ENCODE measurements around the gene ARHGAP23.

The ARHGAP23 gene

DNA sequence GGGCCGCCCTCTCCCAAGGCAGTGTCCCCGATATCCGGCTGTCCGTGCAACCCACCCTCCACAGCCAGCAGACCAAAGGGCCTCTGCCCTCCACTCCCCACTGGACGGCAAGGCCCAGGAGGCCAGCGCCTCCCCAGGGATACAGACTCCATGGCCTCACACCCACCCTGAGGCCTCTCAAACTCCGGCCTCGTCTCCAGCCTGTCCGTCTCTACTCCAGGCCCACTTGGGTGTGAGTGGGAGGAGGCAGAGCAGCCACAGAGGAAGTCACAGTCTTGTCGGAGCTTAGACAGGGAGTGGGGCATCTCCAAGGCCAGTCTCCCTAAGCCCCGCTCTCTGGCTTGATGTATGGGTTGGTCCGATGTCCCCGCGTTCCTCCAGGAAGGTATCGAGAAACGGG is 104.2 kb downstream of the ARHGAP23 start:
- DNase-seq, result no peak

DNA sequence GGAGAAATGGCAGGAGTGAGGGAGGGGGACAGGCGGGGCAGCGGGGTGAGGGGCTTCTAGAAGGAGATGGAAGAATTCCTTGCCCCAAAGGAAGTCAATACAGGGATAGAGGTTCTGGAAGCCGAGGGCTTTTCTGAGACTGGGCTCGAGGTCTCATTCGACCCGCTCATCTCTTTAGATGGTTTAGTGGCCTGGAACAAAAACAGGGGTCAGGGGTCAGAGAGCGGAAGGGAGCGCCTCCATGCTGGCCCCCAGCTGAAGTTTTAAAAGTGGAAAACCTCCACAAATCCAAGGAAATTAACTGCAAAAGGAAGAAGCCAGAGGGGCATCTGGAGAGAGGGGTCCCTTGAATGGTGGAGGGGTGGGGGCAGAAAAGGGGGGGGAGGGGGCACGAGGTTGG is 105.0 kb downstream of the ARHGAP23 start:
- DNase-seq, result no peak

DNA sequence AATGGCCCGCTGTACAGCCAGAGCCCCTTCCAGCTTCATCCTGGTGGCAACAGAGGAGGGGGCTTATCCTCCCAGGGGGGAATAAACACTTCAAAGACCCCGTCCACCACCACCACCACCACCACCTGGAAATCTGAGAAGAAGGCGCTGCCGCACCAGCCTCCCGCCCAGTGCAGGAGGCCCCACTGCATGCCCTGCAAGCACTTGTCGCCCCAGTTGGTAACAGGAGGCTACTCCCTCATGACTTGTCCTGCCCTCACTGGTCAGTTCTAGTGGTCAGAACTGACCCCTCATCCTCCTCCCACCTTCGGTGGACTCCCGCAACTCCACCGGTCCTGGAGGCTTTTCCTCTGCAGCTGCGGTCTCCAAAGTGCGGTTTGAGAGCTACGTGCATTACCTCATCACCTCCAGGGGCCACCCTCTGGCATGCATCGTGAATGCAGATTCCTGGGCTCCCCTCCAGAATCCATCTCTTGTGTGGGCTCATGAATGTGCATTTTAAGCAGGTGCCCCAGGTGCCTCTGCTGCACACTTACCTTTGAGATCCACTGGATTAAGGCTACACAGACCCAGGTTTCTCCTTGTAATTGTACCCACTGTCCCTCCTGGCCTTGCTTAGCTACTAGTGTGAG is 105.7 kb downstream of the ARHGAP23 start:
- no peak for DNase-seq

DNA sequence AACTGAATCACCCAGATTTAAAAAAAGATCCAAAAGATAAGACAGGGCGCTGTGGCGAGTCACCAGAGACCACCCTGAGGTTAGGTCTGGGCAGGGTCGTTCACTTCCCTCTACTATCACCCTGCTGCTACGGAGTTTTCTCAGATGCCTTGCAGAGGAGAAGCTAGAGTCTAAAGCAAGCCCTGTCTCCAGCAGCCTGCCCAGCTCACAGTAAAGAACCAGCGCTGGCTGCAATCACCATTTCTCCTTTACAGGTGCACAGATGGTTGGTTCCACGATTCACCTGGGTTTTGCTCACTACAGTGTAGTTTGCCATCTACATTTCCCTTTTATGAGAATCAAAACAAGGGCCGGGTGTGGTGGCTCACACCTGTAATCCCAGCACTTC is 106.2 kb downstream of the ARHGAP23 start:
- no peak for DNase-seq

DNA sequence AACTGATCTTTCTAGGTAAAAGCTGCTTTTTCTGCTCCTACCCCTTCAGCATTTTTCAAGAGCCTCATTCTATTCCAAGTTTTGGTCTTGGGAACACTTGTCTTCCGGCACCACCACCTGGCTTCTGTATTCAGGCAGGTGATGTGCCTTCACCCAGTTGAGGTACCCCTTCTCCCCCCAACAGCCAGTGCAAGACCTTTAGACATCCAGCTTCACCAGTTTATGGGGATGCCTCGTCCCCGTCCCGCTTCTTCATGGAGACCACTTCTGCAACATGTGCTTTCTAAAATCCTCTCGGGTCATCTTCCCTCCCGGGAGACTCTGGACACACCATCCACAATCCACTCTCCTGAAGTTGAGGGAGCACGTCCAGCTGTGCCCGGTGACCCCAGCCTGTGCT is 107.6 kb downstream of the ARHGAP23 start:
- no peak for DNase-seq

DNA sequence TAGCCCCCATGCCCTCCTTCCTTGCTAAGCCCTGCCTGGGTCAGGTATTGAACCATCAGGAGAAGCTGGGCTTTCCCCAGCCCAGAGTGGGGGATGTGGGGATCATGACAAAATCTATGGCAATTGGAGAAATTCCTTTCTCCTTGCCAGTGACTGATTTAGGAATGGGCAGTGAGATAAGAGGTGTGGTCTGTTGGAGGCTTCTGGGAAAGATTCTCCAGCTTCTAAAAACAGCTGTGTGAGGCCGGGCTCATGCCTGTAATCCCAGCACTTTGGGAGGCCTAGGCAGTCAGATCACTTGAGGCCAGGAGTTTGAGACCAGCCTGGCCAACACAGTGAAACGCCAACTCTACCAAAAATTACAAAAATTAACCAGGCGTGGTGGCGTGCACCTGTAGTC is 108.4 kb downstream of the ARHGAP23 start:
- no peak for DNase-seq

DNA sequence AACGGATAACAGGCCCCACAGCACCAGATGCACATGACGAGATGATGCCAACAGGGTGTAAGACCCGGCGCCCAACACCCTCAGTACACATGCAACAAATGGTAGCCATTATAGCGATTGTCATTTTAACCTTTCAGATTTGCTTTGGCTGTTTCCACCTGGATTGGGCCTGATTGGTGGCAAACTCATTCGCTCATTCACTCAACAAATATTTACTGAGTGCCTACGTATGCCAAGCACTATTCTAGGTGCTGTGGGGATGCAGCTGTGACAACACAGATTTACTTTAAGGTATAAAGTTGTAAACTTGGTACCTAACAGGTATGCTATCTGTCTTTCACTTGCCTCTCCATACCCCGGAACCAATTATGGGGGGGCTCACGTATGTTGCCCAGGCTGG is 110.6 kb downstream of the ARHGAP23 start:
- no peak for DNase-seq

DNA sequence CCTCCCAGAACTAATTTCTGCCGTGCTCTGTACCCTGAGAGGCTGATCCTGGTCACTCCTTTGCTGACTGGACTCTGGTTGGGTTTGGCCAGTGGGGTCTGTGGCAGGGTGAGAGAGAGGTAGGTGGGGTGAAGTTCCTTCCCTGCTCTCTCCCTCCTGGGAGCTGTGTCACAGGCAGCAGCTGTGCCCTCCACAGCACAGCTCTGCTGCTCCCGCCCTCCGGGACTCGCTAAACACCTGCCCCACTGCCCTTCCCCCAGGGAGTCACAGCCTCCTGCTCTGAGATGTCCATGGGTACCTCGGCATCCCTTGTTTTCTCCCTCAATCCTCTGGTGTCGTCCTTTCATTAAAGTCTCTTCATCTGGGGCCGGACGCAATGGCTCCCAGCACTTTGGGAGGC is 111.1 kb downstream of the ARHGAP23 start:
- DNase-seq, result no peak

DNA sequence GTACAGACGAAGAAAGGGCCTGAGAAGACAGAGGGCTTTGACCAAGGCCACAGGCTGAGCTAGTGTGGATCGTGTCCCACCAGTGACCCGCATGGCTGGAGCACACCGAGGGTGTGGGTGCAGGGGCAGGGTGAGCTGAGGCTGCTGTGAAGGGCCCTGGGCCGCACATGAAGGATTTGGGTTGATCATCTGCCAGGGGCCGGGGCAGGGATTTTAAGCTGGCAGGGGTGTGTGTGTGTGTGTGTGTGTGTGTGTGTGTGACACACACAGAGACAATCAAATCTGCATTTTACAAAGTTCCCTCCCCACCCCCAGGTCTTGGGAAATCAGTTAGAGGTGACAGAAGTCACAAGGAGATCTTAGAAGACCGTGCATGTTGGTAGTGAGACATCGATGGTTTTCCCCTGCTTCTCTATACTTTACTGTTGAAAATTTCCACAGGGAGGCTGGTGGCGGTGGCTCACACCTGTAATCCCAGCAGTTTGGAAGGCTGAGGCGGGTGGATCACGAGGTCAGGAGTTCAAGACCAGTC is 112.3 kb downstream of the ARHGAP23 start:
- DNase-seq, result no peak

DNA sequence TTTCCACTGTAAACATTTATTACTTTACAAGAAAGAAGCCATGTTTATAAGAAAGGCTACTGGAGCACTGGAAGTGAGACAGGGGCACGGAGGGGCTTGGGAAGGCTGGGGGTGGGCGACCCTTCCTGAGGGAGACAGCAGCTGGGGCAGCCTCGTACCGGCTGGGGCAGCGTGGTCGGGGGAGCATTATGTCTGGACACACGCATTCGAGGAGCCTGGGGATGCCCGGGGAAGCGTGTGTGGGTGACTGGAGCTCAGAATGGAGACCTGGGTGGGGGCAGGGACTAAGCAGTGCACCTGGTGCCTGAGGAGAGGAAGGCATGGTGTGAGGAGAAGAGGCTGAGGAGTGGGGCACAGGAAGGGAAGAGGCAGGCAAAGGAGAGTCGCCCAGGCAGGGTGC is 113.0 kb downstream of the ARHGAP23 start:
- no peak for DNase-seq

DNA sequence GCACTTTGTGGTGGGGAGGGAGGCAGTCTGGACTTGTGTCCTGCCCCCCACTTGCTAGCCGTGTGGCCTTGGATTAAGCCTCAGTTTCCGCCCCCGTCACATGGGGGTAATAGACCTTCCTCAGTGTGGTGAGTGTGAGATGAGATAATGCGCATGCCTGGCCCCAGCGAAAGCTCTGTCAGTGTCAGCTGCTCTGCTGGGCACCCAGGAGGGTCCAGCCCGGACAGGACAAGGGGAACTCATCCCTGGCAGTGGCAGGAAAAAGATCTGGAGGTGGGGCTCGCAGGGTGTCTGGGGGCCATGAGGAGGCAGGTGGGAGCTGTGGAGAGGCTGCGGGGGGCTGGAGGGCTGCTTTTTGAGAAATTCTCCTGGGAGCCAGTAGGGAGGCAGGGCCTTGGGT is 114.0 kb downstream of the ARHGAP23 start:
- DNase-seq, result no peak

DNA sequence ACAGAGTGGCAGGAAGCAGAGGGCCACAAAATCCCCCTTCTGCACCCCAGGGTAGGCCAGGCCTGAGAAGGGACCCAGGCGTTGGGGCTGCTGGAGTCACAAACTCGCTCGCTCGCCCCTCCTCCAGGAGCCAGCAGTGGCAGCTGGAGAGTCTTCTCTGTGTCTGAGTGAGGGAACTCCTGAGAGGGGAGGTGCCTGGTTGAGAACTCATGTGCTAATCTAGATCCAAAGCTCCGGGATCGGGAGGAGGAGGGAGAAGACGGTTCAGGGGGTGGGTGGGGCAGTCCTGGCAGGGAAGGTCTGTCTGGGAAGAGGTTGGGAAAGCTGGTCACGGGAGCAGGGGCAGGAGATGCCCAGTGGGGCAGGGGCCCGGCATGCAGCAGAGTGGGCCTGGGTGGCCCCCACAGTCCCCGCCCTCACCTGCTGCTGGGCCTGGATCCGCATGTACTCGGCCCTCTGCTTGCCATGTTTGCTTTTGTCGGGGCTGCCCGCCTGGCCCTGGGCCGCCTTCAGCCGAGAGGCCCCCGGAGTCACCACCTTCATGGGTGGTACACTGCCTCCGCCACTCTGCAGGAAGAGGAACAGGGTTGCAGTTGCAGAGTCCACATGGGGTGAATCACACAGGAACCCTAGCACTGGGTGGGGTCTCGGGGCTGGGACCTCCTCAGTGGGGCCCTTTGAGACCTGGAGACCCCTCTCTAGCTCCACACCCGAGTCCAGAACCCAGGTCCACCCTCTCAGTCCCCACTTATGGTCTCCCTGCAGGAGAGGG is 115.3 kb downstream of the ARHGAP23 start:
- no peak for DNase-seq

DNA sequence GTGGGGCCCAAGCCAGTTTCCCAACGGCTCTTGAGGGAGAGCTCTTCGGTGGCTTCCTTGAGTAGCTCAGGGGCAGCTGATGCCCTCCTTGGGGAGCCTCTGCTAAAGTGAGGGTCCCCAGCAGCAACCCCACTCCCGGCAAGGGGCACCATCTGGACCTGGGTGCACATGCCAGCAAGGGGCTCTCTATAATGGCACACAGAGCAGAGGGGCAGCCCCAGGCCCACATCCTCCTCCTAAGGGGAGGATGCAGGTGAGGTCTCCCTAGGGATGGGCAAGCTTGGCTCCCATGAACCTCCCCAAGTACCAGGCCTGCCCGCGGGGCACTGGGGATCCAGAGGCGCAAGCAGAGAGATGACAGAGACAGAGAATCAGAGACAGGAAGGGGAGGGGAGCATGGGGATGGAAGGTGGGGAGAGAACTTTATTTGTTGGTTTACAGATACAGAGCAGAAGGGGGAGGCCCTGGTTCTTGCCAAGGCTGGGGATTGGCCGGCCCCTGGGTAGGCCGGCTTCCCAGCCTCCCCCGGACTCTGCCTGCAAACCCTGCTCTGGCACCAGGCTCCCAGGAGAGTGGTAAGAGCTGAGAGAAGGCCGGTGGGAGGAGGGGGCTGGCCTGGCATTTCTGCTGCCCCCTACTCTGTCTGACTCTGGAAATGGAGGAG is 116.0 kb downstream of the ARHGAP23 start:
- no peak for DNase-seq

DNA sequence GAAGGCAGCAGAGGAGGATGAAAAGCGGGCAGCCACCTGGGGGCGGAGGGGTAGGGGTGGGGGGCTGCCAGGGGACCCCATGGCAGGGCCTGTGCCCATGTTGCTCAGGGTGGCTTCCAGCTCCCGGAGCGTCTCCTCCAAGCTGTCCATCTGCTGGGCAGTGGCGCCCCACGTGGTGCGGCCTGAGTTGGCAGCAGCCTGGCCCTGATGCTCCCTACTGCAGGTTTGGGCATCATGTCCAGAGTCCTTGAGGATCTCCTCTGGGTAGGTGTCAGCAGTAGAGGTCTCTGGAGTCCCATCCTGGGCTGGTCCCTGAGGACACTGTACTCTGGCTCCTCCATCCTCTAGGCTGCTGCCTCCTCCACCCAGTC is 116.6 kb downstream of the ARHGAP23 start:
- no peak for DNase-seq

DNA sequence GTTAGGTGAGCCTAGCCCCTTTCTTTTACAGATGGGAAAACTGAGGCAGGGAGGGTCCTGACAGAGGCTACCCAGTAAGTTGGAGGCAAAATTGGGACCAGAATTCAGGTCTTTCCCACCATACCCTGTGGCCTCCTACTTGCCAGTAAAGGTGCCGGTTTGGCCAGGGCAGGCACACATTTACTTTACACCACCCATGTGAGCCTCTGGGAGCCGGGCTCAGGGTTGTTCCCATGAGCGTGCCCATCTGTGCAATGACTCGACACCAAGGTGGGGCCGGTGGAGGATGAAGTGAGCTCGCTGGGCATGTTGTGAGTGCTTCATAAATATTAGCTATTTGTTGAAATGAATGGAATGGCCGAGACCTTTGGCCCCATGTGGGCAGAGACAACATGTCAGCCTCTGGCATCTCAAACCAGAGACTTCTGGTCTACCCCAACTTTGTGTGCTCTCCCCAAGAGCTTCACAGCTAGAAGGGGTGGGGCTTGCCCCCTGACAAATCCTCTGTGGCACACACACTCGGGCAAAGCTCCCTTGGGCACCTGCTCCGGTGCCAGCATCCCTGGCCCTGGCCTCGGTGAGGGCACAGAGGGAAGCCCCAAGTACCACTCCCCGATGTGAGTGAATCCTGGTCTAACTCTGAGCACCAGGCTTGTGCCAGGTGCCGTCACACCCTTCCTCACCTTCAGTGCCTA is 117.4 kb downstream of the ARHGAP23 start:
- no peak for DNase-seq

DNA sequence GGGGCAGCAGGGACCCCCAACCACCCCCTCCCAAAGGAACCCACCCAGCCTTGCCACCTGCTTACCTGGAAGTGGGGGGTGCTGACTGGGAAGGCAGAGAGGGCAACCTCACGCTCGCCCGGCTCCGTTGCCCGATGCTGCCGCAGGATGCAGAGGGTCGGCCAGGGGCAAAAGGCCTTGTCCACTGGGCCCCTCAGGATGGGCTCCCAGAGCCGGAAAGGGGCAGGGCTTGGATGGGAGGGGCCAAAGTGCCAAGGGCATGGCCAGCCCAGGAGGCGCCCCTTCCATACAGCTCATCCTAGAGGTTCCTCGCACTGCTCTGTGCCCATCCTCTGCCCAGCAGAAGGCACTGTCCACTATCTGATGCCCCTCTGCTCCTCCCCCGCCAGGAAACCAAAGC is 118.1 kb downstream of the ARHGAP23 start:
- no peak for DNase-seq

DNA sequence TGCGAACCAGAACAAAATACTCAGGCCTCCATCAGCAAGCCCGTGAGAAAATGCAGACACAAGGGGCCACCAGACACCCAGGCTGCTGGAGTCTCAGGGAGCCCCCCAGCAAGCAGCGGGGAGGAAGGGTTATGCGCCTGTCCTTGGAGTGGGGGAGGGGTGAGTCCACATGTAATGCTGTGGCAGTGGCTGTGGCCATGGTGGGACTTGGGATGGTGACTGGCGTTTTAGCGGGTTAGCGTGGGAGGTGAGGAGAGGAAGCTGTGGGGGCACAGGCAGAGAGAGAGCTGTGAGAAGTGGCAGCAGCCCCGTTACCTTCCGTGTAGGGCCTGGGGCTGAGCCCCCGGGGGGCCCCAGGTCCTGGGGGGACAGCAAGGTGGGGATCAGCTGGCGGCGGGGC is 119.2 kb downstream of the ARHGAP23 start:
- DNase-seq, result no peak

DNA sequence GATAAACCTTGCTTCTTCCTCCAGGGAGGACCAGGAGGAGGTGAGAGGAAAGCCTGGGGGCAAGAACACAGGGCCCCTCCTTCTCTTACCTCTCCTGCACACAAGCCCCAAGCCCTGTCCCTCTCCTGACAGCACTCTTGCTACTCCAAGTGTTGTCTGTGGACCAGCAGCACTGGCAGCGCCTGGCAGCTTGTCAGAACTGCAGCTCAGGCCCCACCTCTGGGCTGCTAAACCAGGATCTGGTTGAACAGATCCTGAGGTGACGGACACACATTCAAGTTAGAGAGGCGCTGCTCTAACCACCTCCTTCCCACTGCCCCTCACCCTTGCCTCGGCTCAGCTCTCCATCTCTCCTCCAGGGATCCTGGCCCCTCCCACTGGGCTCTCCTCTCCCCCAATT is 121.0 kb downstream of the ARHGAP23 start:
- DNase-seq, result no peak

DNA sequence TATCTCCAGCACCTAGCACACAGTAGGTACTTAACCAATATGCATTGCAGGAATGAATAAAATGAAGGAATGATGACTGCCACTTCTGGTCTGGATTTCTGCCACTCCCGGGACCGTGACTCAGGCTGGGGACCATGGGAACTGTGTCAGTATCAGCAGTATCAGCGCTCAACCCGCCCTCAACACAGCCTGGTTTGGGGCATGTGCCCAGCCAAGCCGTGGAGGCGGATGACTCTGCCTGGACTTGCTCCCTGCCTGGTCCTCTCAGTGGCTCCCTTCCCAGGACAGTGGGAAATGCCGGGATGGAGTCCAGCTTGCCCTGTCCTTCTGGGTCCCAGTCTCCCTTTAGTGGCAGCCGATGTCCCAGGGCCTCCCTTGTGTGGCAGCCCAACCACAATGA is 122.4 kb downstream of the ARHGAP23 start:
- no peak for DNase-seq

DNA sequence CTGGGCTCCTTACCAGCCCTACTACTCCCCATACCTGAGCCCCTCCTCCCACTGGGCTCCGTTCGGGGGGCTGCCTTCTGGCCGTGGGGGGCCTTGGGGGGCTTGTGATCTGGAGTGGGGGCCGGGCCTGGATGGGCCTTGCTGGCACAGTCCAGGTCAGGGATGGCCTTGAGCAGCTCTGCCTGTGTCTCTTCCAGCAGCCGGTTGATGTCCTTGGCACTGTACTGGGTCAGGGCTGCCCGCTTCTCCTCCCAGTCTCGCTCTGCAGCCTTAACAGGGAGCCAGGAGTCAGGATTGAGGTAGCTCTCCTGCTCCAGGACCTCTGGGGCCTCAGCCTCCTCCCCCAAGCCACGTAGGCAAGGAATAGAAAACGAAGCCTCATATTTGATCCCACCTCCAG is 122.9 kb downstream of the ARHGAP23 start:
- no peak for DNase-seq

DNA sequence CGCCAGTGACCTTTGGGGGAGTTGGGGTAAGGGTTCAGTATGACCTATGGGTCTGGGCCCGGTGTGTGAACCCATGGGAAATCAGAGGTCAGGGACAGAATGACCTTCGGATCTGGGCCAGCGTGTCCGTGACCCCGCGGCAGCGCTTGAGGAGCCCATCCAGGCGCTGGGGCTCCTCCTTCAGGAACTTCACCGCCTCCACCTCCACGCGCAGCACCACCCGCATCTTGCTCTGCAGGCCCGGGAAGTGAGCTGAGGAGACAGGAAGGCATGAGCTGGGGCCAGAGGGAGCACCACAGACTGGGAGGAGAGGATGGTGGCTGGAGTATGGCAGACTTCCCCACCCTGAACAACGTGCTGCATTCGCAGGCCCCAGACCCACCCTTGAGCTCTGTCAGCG is 124.1 kb downstream of the ARHGAP23 start:
- DNase-seq, result no peak

DNA sequence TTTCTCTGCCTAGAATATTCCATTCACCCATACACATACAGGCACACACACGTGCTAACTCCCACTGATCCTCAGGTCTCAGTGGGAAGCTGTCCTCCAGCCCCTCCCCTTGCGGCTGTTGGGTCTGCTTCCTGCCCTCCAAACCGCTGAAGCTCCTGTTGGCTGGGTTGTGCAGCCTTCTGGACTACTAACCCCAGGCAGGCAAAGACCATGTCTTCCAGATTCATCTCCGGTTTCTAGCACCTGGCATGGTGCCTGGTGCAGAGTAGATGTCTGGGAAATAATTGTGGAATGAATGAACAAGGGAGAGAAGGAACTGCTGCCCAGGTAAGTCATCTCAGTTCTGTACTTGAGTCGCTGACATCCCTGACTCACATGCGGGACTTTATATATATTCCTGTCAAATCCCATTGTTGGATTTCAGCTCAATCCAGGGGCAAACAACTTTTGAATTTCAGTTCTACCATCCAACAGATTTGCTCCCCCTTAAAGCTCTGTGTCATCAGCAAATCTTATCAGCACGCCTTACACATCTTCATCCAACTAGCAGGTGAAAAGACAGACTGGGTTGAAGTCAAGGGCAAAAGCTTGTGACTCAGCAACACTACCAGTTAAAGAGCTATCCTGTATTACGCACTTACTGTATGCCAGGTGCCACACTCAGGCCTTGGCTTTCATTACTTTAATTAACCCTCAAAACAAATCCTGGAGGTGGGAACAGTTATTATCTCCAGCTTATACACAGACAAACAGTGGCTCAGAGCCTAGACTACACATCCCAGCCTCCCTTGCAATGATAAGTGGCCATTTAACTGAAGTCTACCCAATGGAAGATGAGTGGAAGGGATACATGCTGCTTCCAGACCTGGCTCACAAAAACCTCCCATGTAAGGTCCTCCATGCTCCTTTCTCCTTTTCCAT is 126.4 kb downstream of the ARHGAP23 start:
- DNase-seq, result no peak

All from activated CD4-positive, alpha-beta T cell treated with anti-CD3 and anti-CD28 coated beads, Interleukin-2, amount 50 U/mL, for 48 hours (primary cell).